Measurements from ENCODE around the gene CHST13.

The CHST13 gene

GRCh38 chr3:126515066-126515706 is 8.8 kb upstream of the CHST13 start:
- Histone ChIP-seq H3K9ac (ENCODE audit: low read depth, low read length) (no peak overlapping the region), H4K20me1 (ENCODE audit: insufficient read depth, low read length) (no peaks in the 10 kb centered on the region), H3K9me3 (ENCODE audit: insufficient read depth, low read length, severe bottlenecking) (no peaks in the 10 kb centered on the region), H3K4me2 (ENCODE audit: insufficient read depth, low read length) (no peak overlapping the region), H2AFZ (ENCODE audit: low read depth, low read length) (no peak overlapping the region), H3K27ac (ENCODE audit: low read length) (no peak overlapping the region), H3K27me3 (ENCODE audit: insufficient read depth, low read length, poor library complexity) (no peaks in the 10 kb centered on the region), H3K4me1 (ENCODE audit: insufficient read depth, low read length) (peaks cover 4% of the 10 kb centered on the region), H3K79me2 (ENCODE audit: insufficient read depth, low read length) (no peaks in the 10 kb centered on the region), H3K36me3 (ENCODE audit: insufficient read depth, low read length) (no peaks in the 10 kb centered on the region), H3K4me3 (ENCODE audit: low read depth in 1 of 2, low read length in 2 of 2) (no peak overlapping the region)
- no peak for ATAC-seq (ENCODE audit: insufficient read depth, low read depth)
- DNase-seq, result no peak
- TF ChIP-seq EZH2 (IDR thresholded peaks at IDR 0.05; ENCODE audit: borderline replicate concordance, low read depth, low read length, severe bottlenecking) (no peak), CTCF (IDR thresholded peaks at IDR 0.05; ENCODE audit: borderline replicate concordance, extremely low read depth, low read length, poor library complexity, severe bottlenecking) (no peak)

DNA sequence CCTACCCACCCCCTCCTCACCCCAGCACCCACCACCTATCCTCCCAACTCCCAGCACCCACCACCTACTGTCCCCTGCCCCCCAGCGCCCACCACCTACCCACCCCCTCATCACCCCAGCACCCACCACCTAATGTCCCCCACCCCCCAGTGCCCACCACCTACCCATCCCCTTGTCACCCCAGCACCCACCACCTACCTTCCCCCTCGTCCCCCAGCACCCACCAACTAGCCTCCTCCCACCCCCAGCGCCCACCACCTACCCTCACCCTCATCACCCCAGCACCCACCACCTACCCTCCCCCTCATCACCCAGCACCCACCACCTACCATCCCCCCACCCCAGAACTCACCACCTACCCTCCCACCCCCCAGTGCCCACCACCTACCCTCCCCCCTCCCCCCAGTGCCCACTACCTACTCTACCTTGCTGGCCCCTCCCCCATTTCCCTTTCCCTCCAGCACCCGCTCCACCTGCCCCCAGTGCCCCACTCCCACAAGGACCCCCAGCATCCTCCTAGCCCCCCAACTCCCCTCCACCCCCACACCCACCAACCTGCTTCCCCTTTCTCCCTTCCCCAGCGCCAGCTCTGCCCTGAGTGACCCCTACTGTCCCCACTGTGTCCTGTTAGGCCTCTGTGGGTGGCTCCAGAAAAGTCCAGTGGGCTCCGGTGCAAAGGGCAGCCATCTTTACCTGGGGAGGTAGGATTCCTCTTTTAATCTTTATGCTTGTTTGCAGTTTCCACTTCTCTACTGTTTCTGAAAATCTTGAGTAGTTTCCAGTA is 7.6 kb upstream of the CHST13 start:
- no peaks in the 10 kb centered on the region for H3K79me2 ChIP-seq (ENCODE audit: insufficient read depth, low read length)
- H3K27me3 ChIP-seq (ENCODE audit: insufficient read depth, low read length, poor library complexity), result no peaks in the 10 kb centered on the region
- no peak overlapping the region for H3K27ac ChIP-seq (ENCODE audit: low read length)
- H3K4me1 ChIP-seq (ENCODE audit: insufficient read depth, low read length), result peaks cover 4% of the 10 kb centered on the region
- DNase-seq, result no peak
- no peak for TF ChIP-seq EZH2 (IDR thresholded peaks at IDR 0.05; ENCODE audit: borderline replicate concordance, low read depth, low read length, severe bottlenecking)
- no peak for TF ChIP-seq CTCF (IDR thresholded peaks at IDR 0.05; ENCODE audit: borderline replicate concordance, extremely low read depth, low read length, poor library complexity, severe bottlenecking)
- no peak overlapping the region for H3K9ac ChIP-seq (ENCODE audit: low read depth, low read length)
- no peaks in the 10 kb centered on the region for H4K20me1 ChIP-seq (ENCODE audit: insufficient read depth, low read length)
- no peak overlapping the region for H3K4me3 ChIP-seq (ENCODE audit: low read depth in 1 of 2, low read length in 2 of 2)
- H3K9me3 ChIP-seq (ENCODE audit: insufficient read depth, low read length, severe bottlenecking), result no peaks in the 10 kb centered on the region
- no peak overlapping the region for H3K4me2 ChIP-seq (ENCODE audit: insufficient read depth, low read length)
- no peaks in the 10 kb centered on the region for H3K36me3 ChIP-seq (ENCODE audit: insufficient read depth, low read length)
- H2AFZ ChIP-seq (ENCODE audit: low read depth, low read length), result no peak overlapping the region
- no peak for ATAC-seq (ENCODE audit: insufficient read depth, low read depth)

GRCh38 chr3:126516936-126517290 is 7.0 kb upstream of the CHST13 start:
- TF ChIP-seq CTCF (IDR thresholded peaks at IDR 0.05; ENCODE audit: borderline replicate concordance, extremely low read depth, low read length, poor library complexity, severe bottlenecking) (no peak), EZH2 (IDR thresholded peaks at IDR 0.05; ENCODE audit: borderline replicate concordance, low read depth, low read length, severe bottlenecking) (no peak)
- ATAC-seq (ENCODE audit: insufficient read depth, low read depth), result no peak
- H3K79me2 ChIP-seq (ENCODE audit: insufficient read depth, low read length), result no peaks in the 10 kb centered on the region
- no peaks in the 10 kb centered on the region for H4K20me1 ChIP-seq (ENCODE audit: insufficient read depth, low read length)
- H3K9me3 ChIP-seq (ENCODE audit: insufficient read depth, low read length, severe bottlenecking), result no peaks in the 10 kb centered on the region
- peaks cover 4% of the 10 kb centered on the region for H3K4me1 ChIP-seq (ENCODE audit: insufficient read depth, low read length)
- no peak overlapping the region for H3K4me2 ChIP-seq (ENCODE audit: insufficient read depth, low read length)
- H2AFZ ChIP-seq (ENCODE audit: low read depth, low read length), result no peak overlapping the region
- no peaks in the 10 kb centered on the region for H3K27me3 ChIP-seq (ENCODE audit: insufficient read depth, low read length, poor library complexity)
- no peaks in the 10 kb centered on the region for H3K36me3 ChIP-seq (ENCODE audit: insufficient read depth, low read length)
- H3K4me3 ChIP-seq (ENCODE audit: low read depth in 1 of 2, low read length in 2 of 2), result no peak overlapping the region
- no peak overlapping the region for H3K27ac ChIP-seq (ENCODE audit: low read length)
- H3K9ac ChIP-seq (ENCODE audit: low read depth, low read length), result no peak overlapping the region
- no peak for DNase-seq
